ENCODE measurements around the gene HOXD10. TPM values are rescaled to one million over a fixed set of nuclear protein-coding genes. Genes with fewer than 3 reads are reported as not detected.
A peak's percentile ranks its signal among the peaks of the same experiment; 100 is the strongest.

The HOXD10 gene
- total and polyA plus RNA-seq, 9 of the 15 experiments (the other 6 are each of a cell fraction or from before 2014, with no cell fraction given) = not detected

DNA sequence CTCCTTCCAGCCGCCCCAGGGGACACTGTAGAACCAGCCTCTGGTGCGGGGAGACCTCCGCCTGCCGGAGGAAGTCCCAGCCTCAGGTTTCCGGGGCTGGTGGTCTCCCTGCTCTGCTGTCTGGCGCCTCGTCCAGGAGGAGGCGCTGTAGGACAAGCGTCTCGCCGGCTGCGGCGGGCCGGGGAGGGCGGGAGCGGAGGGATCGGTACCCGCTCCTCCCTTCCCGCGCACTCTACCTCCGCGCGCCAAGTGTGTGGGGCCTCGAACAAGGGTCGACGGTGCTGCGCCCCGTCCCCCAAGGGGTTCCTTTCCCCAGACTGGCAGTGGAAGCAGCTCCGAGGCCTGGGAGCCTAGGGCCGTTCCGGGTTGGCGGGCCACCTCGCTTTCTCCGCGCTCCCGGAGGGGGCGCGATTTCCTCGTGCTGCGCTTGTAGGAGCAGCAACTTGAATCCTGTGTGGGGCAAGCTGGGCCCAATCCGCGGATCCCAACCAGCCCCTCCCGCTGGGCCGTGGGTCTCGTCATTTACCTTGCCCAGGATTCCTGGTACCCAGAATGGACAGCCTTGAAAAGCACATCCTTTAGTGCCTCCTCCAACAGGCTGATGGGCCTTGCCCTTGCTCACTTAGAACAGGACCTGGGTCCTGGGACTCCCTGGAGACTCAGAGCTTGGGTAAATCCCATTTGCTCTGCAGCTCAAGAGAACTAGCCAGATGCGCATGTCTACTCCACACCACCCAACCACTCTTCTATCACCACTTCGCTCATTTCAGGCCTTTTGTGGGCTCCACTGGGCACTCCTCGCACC lies 24.1 kb downstream of the HOXD10 start:
- no peaks in the 10 kb centered on the region for H3K9me1 ChIP-seq (ENCODE audit: control insufficient read depth, insufficient read depth, low read length)
- ATAC-seq = peak; percentile 98
- H3K4me1 ChIP-seq (replicated peaks in 1 of 2; ENCODE audit: control insufficient read depth in 2 of 2, insufficient read depth in 2 of 2, low read length in 2 of 2) = peaks cover 0 to 15% of the 10 kb centered on the region in 2 experiments; a peak in 2 of 5 replicates
- in situ Hi-C loops (cut with MboI) = loop anchor here (5.0 to 25.0 kb wide), 3 partner anchors 317 to 1622 kb away; no protein-coding TSS in a partner anchor
- CTCF ChIA-PET (ENCODE audit: low intra/inter-chr PET ratio) = interaction anchor here (0.5 to 2.6 kb wide), 11 partner anchors 14 to 1618 kb away, joined by 3 to 40 read pairs (median 6); no protein-coding TSS in a partner anchor
- DNase-seq (ENCODE audit: extremely low read depth in 1 of 4, low spot score in 3 of 4) = peak; percentile 86 to 95 (median 94)
- peaks cover 22 to 40% of the 10 kb centered on the region in 2 experiments; a peak in 4 of 5 replicates for H3K27me3 ChIP-seq (ENCODE audit: control insufficient read depth in 2 of 2, insufficient read depth in 2 of 2, low read length in 2 of 2)
- intact Hi-C loops (cut with micrococcal nuclease) = loop anchor here (1.0 to 10.0 kb wide), 6 partner anchors 234 to 1614 kb away; no protein-coding TSS in a partner anchor
- FAIRE-seq = peak; percentile 79
- BruUV-seq (replicated peaks) = no TSS peak
- peak overlapping the region; percentile 13 to 88; a peak in 3 of 4 replicates for H3K9ac ChIP-seq (ENCODE audit: insufficient read depth in 1 of 2, low read depth in 2 of 2, low read length in 2 of 2)
- H3K4me2 ChIP-seq (ENCODE audit: insufficient read depth, low read length) = peak overlapping the region; percentile 73
- POLR2A ChIA-PET = interaction anchor here (0.6 to 1.9 kb wide), 4 partner anchors 8 to 314 kb away, joined by 3 to 7 read pairs (median 4); no protein-coding TSS in a partner anchor
- H3K36me3 ChIP-seq (ENCODE audit: control insufficient read depth, insufficient read depth, low read length) = no peaks in the 10 kb centered on the region
- no peaks in the 10 kb centered on the region for H3K79me2 ChIP-seq (ENCODE audit: control insufficient read depth, insufficient read depth, low read length)
- H4K20me1 ChIP-seq (replicated peaks; ENCODE audit: control insufficient read depth, insufficient read depth, low read length) = no peaks in the 10 kb centered on the region; the same call in 1 of the 2 replicates
- 5% methylated on average over 46 of the region's 48 CpGs for whole genome bisulfite sequencing (ENCODE audit: insufficient coverage, low coverage, missing lambda C conversion rate)
- no peak overlapping the region for H3K27ac ChIP-seq (ENCODE audit: extremely low read depth, low read depth, low read length)
- peak overlapping the region; percentile 92 for H2AFZ ChIP-seq (ENCODE audit: low read depth, low read length)
- H3K9me3 ChIP-seq (replicated peaks; ENCODE audit: control insufficient read depth, insufficient read depth, low read depth, low read length) = no peaks in the 10 kb centered on the region; the same call in 1 of the 2 replicates
- peak overlapping the region; percentile 51 for H3K4me3 ChIP-seq
- no peak for TF ChIP-seq MEF2A (IDR thresholded peaks at IDR 0.05; ENCODE audit: control insufficient read depth, low read depth, low read length)
- TF ChIP-seq ZBTB7A (IDR thresholded peaks at IDR 0.05; ENCODE audit: borderline replicate concordance, control insufficient read depth, low read depth, low read length) = peak; percentile 84; the same call in 1 of the 2 replicates
- TF ChIP-seq ESRRB (CRISPR knock-in tag; IDR thresholded peaks at IDR 0.05; ENCODE audit: borderline replicate concordance) = no peak
- peak; percentile 95 for TF ChIP-seq SMC3 (conservative IDR thresholded peaks at IDR 0.05; ENCODE audit: insufficient read depth, low read depth, low read length)
- TF ChIP-seq, protein P1, sequence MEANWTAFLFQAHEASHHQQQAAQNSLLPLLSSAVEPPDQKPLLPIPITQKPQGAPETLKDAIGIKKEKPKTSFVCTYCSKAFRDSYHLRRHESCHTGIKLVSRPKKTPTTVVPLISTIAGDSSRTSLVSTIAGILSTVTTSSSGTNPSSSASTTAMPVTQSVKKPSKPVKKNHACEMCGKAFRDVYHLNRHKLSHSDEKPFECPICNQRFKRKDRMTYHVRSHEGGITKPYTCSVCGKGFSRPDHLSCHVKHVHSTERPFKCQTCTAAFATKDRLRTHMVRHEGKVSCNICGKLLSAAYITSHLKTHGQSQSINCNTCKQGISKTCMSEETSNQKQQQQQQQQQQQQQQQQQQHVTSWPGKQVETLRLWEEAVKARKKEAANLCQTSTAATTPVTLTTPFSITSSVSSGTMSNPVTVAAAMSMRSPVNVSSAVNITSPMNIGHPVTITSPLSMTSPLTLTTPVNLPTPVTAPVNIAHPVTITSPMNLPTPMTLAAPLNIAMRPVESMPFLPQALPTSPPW (CRISPR knock-in tag; IDR thresholded peaks at IDR 0.05) = peak; percentile 73
- peak; percentile 68 for TF ChIP-seq SMAD4 (CRISPR knock-in tag; conservative IDR thresholded peaks at IDR 0.05)
- TF ChIP-seq, protein P2, sequence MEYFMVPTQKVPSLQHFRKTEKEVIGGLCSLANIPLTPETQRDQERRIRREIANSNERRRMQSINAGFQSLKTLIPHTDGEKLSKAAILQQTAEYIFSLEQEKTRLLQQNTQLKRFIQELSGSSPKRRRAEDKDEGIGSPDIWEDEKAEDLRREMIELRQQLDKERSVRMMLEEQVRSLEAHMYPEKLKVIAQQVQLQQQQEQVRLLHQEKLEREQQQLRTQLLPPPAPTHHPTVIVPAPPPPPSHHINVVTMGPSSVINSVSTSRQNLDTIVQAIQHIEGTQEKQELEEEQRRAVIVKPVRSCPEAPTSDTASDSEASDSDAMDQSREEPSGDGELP (CRISPR knock-in tag; IDR thresholded peaks at IDR 0.05; ENCODE audit: borderline replicate concordance) = peak; percentile 57; the same call in 1 of the 2 replicates
- TF ChIP-seq RCOR1 (IDR thresholded peaks at IDR 0.05; ENCODE audit: borderline replicate concordance in 1 of 2, low read depth in 2 of 2, low read length in 2 of 2) = no peak
- peak; percentile 24 to 25; a peak in 1 of 4 replicates for TF ChIP-seq NRF1 (conservative IDR thresholded peaks at IDR 0.05 in 1 of 2, IDR thresholded peaks at IDR 0.05 in 1 of 2)
- TF ChIP-seq RB1 (IDR thresholded peaks at IDR 0.05; ENCODE audit: low read depth) = peak; percentile 97
- TF ChIP-seq ARHGAP35 (IDR thresholded peaks at IDR 0.05; ENCODE audit: partially characterized antibody) = no peak
- TF ChIP-seq, protein P3, sequence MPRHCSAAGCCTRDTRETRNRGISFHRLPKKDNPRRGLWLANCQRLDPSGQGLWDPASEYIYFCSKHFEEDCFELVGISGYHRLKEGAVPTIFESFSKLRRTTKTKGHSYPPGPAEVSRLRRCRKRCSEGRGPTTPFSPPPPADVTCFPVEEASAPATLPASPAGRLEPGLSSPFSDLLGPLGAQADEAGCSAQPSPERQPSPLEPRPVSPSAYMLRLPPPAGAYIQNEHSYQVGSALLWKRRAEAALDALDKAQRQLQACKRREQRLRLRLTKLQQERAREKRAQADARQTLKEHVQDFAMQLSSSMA (CRISPR knock-in tag; IDR thresholded peaks at IDR 0.05) = no peak
- TF ChIP-seq ADNP (tag; IDR thresholded peaks at IDR 0.05) = no peak
- no peak for TF ChIP-seq ZNF133 (CRISPR knock-in tag; IDR thresholded peaks at IDR 0.05)
- TF ChIP-seq, protein P4, sequence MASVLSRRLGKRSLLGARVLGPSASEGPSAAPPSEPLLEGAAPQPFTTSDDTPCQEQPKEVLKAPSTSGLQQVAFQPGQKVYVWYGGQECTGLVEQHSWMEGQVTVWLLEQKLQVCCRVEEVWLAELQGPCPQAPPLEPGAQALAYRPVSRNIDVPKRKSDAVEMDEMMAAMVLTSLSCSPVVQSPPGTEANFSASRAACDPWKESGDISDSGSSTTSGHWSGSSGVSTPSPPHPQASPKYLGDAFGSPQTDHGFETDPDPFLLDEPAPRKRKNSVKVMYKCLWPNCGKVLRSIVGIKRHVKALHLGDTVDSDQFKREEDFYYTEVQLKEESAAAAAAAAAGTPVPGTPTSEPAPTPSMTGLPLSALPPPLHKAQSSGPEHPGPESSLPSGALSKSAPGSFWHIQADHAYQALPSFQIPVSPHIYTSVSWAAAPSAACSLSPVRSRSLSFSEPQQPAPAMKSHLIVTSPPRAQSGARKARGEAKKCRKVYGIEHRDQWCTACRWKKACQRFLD (CRISPR knock-in tag; IDR thresholded peaks at IDR 0.05) = no peak
